ENCODE results near the gene DSCAML1. TPM values are rescaled to one million over a fixed set of nuclear protein-coding genes. Genes with fewer than 3 reads are reported as not detected.

The DSCAML1 gene
- total RNA-seq, 1 donor from 2014 or later: 0.09 TPM

DNA sequence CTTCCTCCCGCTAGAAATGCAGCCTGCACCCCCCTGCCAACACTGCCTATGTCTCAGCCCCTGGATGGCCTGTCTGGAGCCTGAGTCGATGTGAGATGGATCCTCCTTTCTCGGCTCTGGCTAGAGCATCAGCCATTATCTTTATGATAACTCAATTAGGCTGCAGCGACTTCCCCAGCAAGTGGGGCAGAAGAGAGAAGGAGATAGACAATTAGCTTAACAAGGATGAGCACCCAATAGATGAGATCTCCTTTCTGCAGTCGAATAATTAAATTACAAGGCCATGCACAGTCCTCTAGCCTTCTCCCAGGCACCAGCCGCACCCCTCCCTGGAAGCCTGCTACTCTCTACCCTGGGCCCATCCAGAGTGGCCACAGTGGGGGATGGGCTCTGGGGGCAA lies 290.0 kb downstream of the DSCAML1 start:
- Mint-ChIP-seq H3K4me1 (peaks cover 44% of the 10 kb centered on the region), H3K27me3 (ENCODE audit: low read depth) (peaks cover 2% of the 10 kb centered on the region), H3K27ac (ENCODE audit: unreplicated experiment) (no peak overlapping the region), H3K36me3 (ENCODE audit: low read depth) (no peaks in the 10 kb centered on the region), H3K4me3 (no peak overlapping the region), H3K9me3 (no peaks in the 10 kb centered on the region)
- DNase-seq (ENCODE audit: low read depth, low spot score): no peak
- TF ChIP-seq CTCF (conservative IDR thresholded peaks at IDR 0.05): no peak

DNA sequence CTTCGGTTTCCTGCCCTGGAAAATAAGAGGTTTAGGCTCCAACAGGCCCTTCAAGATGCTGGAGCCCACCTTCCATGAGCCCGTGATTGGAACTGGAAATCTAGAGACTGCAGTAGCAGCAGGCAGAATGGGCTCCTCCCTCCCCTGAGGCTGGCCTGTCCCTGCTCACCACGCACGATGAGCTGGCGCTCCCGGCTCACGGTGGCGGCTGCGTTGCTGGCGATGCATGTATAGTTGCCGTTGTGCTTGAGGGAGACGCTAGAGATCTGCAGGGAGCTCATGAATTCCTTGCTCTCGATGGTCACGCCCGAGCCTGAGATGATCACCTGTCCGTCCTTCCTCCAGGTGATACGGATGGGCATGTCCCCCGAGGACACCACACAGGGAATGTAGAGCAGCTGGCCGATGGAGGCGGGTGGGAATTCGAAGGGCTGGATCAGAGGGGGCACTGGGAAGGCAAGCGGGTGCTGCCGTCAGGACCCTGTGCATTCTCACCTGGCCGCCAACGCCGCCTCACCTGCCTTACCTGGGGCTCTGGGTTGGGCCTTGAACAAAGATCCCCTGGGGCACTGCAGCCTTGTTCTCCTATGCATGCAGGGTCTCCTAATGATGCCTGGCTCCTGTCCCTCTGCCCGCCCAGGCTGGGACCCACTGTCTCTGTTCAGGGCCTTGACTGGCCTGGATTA lies 291.6 kb downstream of the DSCAML1 start:
- H3K27me3 Mint-ChIP-seq (ENCODE audit: low read depth): peaks cover 2% of the 10 kb centered on the region
- no peak overlapping the region for H3K4me3 Mint-ChIP-seq

DNA sequence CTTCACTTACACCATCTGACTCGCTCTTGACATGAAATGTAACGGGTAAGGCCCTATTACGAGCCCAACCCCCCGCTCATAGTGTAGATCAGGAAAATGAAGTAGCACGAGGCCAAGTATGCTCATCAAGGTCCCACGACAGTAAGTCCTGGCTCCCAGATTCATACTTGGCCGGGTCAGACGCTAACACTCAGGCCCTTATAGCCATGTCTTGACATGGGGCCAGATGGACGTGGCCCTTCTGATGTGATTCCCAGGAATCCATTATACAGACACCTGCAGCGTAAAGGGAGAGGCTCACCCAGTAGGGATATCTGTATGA lies 294.3 kb downstream of the DSCAML1 start:
- Mint-ChIP-seq H3K9me3 (no peaks in the 10 kb centered on the region), H3K36me3 (ENCODE audit: low read depth) (no peaks in the 10 kb centered on the region), H3K4me3 (no peak overlapping the region), H3K4me1 (peaks cover 13% of the 10 kb centered on the region), H3K27me3 (ENCODE audit: low read depth) (peaks cover 2% of the 10 kb centered on the region), H3K27ac (ENCODE audit: unreplicated experiment) (no peak overlapping the region)
- TF ChIP-seq CTCF (conservative IDR thresholded peaks at IDR 0.05): no peak
- DNase-seq (ENCODE audit: low read depth, low spot score): no peak

More for the DNA sequence above, 291.6 kb downstream of the DSCAML1 start:
- TF ChIP-seq CTCF (conservative IDR thresholded peaks at IDR 0.05): no peak
- DNase-seq (ENCODE audit: low read depth, low spot score): no peak
- no peaks in the 10 kb centered on the region for H3K36me3 Mint-ChIP-seq (ENCODE audit: low read depth)
- no peak overlapping the region for H3K27ac Mint-ChIP-seq (ENCODE audit: unreplicated experiment)
- H3K4me1 Mint-ChIP-seq: peaks cover 34% of the 10 kb centered on the region
- no peaks in the 10 kb centered on the region for H3K9me3 Mint-ChIP-seq

GRCh38 chr11:117502015-117502778 lies 294.8 kb downstream of the DSCAML1 start:
- H3K27ac Mint-ChIP-seq (ENCODE audit: unreplicated experiment): no peak overlapping the region
- TF ChIP-seq CTCF (conservative IDR thresholded peaks at IDR 0.05): no peak
- DNase-seq (ENCODE audit: low read depth, low spot score): no peak
- H3K4me3 Mint-ChIP-seq: no peak overlapping the region
- H3K36me3 Mint-ChIP-seq (ENCODE audit: low read depth): no peaks in the 10 kb centered on the region
- no peaks in the 10 kb centered on the region for H3K9me3 Mint-ChIP-seq
- H3K4me1 Mint-ChIP-seq: peaks cover 16% of the 10 kb centered on the region
- peaks cover 2% of the 10 kb centered on the region for H3K27me3 Mint-ChIP-seq (ENCODE audit: low read depth)

GRCh38 chr11:117501237-117501898 lies 295.6 kb downstream of the DSCAML1 start:
- H3K4me3 Mint-ChIP-seq: no peak overlapping the region
- H3K9me3 Mint-ChIP-seq: no peaks in the 10 kb centered on the region
- peaks cover 2% of the 10 kb centered on the region for H3K27me3 Mint-ChIP-seq (ENCODE audit: low read depth)
- H3K36me3 Mint-ChIP-seq (ENCODE audit: low read depth): no peaks in the 10 kb centered on the region
- no peak for DNase-seq (ENCODE audit: low read depth, low spot score)
- H3K4me1 Mint-ChIP-seq: peaks cover 24% of the 10 kb centered on the region
- H3K27ac Mint-ChIP-seq (ENCODE audit: unreplicated experiment): no peak overlapping the region
- no peak for TF ChIP-seq CTCF (conservative IDR thresholded peaks at IDR 0.05)

Measured in neural crest cell (in vitro differentiated cells).